GM12891 (cell line): ENCODE results near the gene LCA5.
"Not testable (repeated sequence)": the region's sequence is repeated elsewhere in the genome, so short reads cannot be mapped to it uniquely, and the experiment has no call there.

Source experiments
- DNase-seq: peaks from one replicate; pipeline ENCODE4 v3.0.0; 2011; ENCODE audit warnings: low spot score; ENCODE audit not compliant: insufficient read length
- FAIRE-seq: peaks from 2 replicates; lab custom pipeline; 2011; peaks lifted over from hg19 to GRCh38; lab: Jason Lieb, UNC
- PAX5 ChIP-seq: IDR thresholded peaks from 2 replicates; pipeline ENCODE4 v1.6.1; 2011; ENCODE audit warnings: low read length, moderate library complexity, mild to moderate bottlenecking; ENCODE audit not compliant: insufficient read depth, severe bottlenecking
- POLR2A ChIP-seq: IDR thresholded peaks from 2 replicates; pipeline ENCODE4 v1.6.1; 2011; ENCODE audit warnings: low read depth, low read length, control low read depth
- POLR2AphosphoS5 ChIP-seq: IDR thresholded peaks from 2 replicates; pipeline ENCODE4 v1.6.1; 2011; ENCODE audit warnings: low read depth, low read length, control low read depth
- POU2F2 ChIP-seq: IDR thresholded peaks from 2 replicates; pipeline ENCODE4 v1.6.1; 2011; ENCODE audit warnings: low read depth, mild to moderate bottlenecking, control low read depth, low read length, moderate library complexity
- SPI1 ChIP-seq: IDR thresholded peaks from 2 replicates; pipeline ENCODE4 v1.6.1; 2011; ENCODE audit warnings: low read depth, low read length, control low read depth
- TAF1 ChIP-seq: IDR thresholded peaks from 2 replicates; pipeline ENCODE4 v1.6.1; 2011; ENCODE audit warnings: low read depth, low read length, control low read depth

LCA5 gene

DNA sequence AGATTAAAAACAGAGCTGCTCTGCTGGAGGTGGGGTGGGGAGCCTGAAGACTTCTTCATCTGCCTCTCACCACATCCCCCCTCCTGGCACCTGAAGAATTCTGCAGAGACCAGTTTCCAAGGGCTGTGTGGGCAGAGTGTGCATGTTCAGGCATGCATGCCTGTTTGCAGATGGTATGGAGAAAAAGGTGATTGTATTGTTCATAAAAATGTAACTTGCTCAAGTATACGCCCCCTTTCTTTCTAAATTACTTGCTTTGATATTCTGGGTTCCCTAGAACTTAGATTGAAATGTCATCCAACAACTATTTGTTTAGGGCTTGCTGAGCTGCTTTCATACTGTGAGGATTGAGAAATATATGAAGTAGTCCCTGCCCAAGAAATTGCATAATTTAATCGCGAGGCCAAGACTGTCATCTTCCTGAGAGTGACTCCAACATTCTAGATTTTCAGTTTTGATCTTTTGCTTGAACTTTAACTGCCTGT, 83.6 kb downstream of the LCA5 start:
- no peak for FAIRE-seq
- no peak for TF ChIP-seq POU2F2
- TF ChIP-seq POLR2AphosphoS5, result no peak
- no peak for TF ChIP-seq TAF1
- DNase-seq, result no peak

- no peak for FAIRE-seq
- no peak for DNase-seq
- TF ChIP-seq POLR2A, result no peak
- no peak for TF ChIP-seq POLR2AphosphoS5
- TF ChIP-seq SPI1, result no peak
- TF ChIP-seq POU2F2, result no peak
- no peak for TF ChIP-seq TAF1
- TF ChIP-seq PAX5, result no peak
Observed at GRCh38 chr6:79450984-79451383, 86.2 kb downstream of the LCA5 start.

GRCh38 chr6:79446006-79446405, 91.2 kb downstream of the LCA5 start:
- FAIRE-seq (no peak), DNase-seq (no peak)
- TF ChIP-seq TAF1, result no peak
- TF ChIP-seq SPI1, result no peak
- no peak for TF ChIP-seq POU2F2
- TF ChIP-seq PAX5, result no peak
- TF ChIP-seq POLR2AphosphoS5, result no peak
- no peak for TF ChIP-seq POLR2A

DNA sequence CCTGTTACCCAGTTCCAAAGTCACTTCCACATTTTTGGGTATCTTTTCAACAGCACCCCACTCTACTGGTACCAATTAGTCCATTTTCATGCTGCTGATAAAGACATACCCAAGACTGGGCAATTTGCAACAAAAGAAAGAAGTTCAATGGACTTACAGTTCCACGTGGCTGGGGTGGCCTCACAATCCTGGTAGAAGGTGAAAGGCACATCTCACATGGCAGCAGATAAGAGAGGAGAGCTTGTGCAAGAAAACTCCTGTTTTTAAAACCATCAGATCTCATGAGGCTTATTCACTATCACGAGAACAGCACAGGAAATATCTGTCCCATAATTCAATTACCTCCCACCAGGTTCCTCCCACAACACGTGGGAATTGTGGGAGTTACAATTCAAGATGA, 93.4 kb downstream of the LCA5 start:
- not testable (repeated sequence) for DNase-seq, FAIRE-seq

- DNase-seq (no peak), FAIRE-seq (no peak)
- TF ChIP-seq SPI1, result no peak
- no peak for TF ChIP-seq POLR2A
- no peak for TF ChIP-seq PAX5
- no peak for TF ChIP-seq POLR2AphosphoS5
- TF ChIP-seq TAF1, result no peak
- no peak for TF ChIP-seq POU2F2
Observed at GRCh38 chr6:79441192-79441591, 96.0 kb downstream of the LCA5 start.

- FAIRE-seq (no peak), DNase-seq (no peak)
- TF ChIP-seq POLR2A (no peak), TAF1 (no peak), POU2F2 (no peak), POLR2AphosphoS5 (no peak), SPI1 (no peak), PAX5 (no peak)
Observed at GRCh38 chr6:79440598-79440997, 96.6 kb downstream of the LCA5 start.

GRCh38 chr6:79438030-79438429, 99.2 kb downstream of the LCA5 start:
- no peak for FAIRE-seq
- no peak for TF ChIP-seq PAX5
- TF ChIP-seq SPI1, result no peak
- TF ChIP-seq POU2F2, result no peak
- TF ChIP-seq POLR2A, result no peak
- no peak for TF ChIP-seq POLR2AphosphoS5
- no peak for TF ChIP-seq TAF1
- no peak for DNase-seq

DNA sequence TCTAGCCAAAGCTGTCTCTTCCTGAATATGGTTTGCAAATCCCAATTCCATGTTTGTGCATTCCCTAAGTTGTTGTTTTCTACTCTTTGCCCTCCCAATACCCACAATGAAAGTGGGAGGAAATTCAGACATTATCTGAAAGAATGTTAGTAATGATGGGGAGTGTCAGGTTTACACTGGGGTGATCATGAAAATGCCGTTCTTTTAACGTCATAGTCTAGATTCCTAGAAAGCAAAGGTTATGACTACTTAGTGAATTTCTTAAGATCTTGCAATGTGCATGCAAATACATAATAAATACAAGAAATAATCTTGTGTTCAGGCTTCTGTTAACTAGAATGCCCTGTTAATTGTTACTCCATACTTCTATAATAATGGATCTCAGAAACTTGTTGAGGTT, 101.0 kb downstream of the LCA5 start:
- no peak for DNase-seq
- no peak for TF ChIP-seq SPI1
- TF ChIP-seq POLR2A, result no peak
- TF ChIP-seq PAX5, result no peak
- TF ChIP-seq POLR2AphosphoS5, result no peak
- TF ChIP-seq POU2F2, result no peak
- TF ChIP-seq TAF1, result no peak
- FAIRE-seq, result no peak

DNA sequence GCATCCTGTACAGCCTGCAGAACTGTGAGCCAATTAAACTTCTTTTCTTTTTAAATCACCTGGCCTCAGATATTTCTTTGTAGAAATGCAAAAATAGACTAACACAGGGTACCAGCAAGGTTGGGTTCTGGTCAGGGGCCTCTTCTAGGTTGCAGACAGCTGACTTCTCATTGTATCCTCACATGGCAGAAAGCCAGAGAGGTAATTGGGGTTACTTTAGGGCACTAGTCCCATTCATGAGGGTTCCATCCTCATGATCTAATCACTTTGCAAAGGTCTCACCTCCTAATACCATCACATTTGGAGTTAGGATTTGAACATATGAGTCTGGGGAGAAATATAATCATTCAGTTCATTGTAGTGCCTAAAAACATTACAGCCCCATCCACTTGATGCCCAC, 101.5 kb downstream of the LCA5 start:
- TF ChIP-seq TAF1, result no peak
- TF ChIP-seq SPI1, result no peak
- TF ChIP-seq POLR2AphosphoS5, result no peak
- no peak for TF ChIP-seq POU2F2
- no peak for TF ChIP-seq PAX5
- no peak for TF ChIP-seq POLR2A
- DNase-seq (no peak), FAIRE-seq (no peak)
